GM10266 (cell line): Measurements from ENCODE around the gene RIT2.

ENCODE experiments used
- DNase-seq: peaks from one replicate; pipeline ENCODE4 v3.0.0; 2012; ENCODE audit errors: extremely low spot score
- CTCF ChIP-seq: IDR thresholded peaks from 2 replicates; pipeline ENCODE4 v1.5.1; 2012; ENCODE audit warnings: mild to moderate bottlenecking, low read depth; ENCODE audit not compliant: control insufficient read depth, insufficient read depth; ENCODE audit errors: missing control alignments

RIT2 gene

GRCh38 chr18:42872838-42873237, 242.6 kb downstream of the RIT2 start:
- DNase-seq, result no peak
- no peak for TF ChIP-seq CTCF

GRCh38 chr18:42864876-42865275, 250.6 kb downstream of the RIT2 start:
- no peak for DNase-seq
- TF ChIP-seq CTCF, result no peak

GRCh38 chr18:42861271-42861670, 254.2 kb downstream of the RIT2 start:
- no peak for DNase-seq
- TF ChIP-seq CTCF, result no peak

- no peak for TF ChIP-seq CTCF
- DNase-seq, result no peak
Measured at GRCh38 chr18:42860548-42860947, 254.9 kb downstream of the RIT2 start.

- TF ChIP-seq CTCF, result no peak
- no peak for DNase-seq
Measured at GRCh38 chr18:42860011-42860410, 255.5 kb downstream of the RIT2 start.

GRCh38 chr18:42854558-42854957, 260.9 kb downstream of the RIT2 start:
- no peak for TF ChIP-seq CTCF
- DNase-seq, result no peak

GRCh38 chr18:42850174-42851083, 265.1 kb downstream of the RIT2 start:
- no peak for DNase-seq
- no peak for TF ChIP-seq CTCF
